IPS DF 4.7 (cell line): ENCODE data around the gene SLC1A2.

Experiments used
- DNase-seq: peaks from one replicate; pipeline ENCODE4 v3.0.0-alpha.2; 2013; ENCODE audit warnings: low spot score; ENCODE audit errors: extremely low read depth

SLC1A2 gene

DNA sequence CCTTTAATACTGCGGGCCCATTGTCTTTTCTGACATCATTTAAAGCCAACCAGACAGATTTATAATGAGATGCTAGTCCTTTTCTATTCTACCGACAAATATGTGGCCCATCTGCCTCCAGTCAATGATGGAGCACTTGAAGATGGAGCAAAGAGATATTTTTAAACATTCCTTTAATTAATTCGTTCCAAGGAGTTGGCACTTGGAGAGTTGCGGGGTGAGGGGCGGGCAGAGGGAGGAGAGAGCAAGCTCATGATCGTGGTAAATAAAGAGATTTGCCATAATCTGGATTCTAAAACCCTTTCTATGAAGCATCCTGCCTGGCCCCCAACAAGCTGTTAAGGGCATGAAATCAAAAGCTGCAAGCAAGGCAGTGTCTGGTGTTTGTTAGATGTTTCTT, 5.0 kb downstream of the SLC1A2 start:
- DNase-seq: no peak

DNA sequence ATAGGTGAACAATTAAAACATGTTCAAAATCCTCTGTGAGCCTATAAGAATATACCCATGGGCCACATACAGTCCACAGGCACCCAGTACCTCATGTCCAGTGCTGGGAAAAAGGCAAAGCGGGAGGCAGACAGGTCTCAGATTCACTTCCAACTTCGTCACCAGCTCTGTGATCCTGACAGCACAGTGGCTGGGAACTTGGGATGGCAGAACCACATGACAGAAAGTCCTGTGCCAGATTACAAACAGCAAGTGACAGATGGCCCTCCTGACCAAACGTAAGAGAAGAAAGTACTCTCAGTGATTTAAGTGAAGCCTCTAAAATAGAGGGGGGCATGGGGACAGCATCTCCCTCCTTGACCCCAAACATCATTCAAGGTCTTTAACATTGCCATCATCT, 5.8 kb downstream of the SLC1A2 start:
- DNase-seq: no peak

GRCh38 chr11:35412285-35412684, 7.1 kb downstream of the SLC1A2 start:
- DNase-seq: no peak

- DNase-seq: no peak
These were observed 12.3 kb downstream of the SLC1A2 start for GRCh38 chr11:35407041-35407440.

DNA sequence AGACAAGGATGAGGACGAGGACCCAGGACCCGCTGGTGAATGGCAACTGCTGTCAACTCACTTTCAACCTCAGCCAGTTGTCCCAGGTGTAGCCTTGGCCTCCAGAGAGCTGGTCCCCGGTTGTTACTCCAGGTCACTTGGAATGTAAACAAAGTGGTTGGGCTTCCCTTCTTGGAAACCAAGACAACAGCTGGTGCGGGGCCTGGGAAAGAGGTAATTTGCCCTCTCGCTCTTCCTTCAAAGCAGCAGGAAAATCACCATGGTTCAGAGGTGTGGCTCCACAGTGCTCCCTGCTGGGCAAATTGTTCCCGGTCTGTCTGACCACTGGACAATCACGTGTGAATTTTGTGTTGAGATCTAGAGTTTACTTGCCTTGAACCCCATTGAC, 15.0 kb downstream of the SLC1A2 start:
- peak; percentile 38 for DNase-seq

DNA sequence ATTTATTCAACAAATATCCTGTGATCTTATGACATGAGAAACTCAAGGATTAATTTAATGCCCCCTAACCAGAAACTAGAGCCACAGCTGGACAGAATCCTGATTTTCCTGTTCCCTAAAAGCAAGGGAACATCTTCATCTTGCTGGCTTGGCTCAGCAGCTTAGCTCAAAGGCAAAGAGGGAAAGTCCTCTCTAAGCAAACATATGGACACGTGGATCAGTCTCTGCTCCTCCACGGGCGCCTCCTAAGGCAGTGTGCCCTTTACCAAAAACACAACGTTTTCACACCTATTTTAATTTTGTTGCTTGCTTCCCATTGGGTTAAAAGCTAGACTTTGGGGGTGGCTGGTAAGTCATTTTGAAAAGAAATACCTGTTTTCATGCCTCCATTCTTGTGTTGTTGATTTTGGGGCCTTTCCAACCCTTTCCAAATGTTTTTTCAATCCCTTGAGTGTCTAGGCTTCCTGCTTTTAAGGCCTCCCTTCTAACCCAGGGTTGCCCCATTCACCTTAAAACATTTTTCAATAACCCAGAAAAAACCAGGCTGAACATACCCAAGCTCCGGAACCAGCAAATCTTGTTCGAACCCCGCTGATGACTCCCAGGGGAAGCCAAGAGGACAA, 15.5 kb downstream of the SLC1A2 start:
- no peak for DNase-seq

GRCh38 chr11:35402751-35403660, 16.4 kb downstream of the SLC1A2 start:
- DNase-seq: no peak

DNA sequence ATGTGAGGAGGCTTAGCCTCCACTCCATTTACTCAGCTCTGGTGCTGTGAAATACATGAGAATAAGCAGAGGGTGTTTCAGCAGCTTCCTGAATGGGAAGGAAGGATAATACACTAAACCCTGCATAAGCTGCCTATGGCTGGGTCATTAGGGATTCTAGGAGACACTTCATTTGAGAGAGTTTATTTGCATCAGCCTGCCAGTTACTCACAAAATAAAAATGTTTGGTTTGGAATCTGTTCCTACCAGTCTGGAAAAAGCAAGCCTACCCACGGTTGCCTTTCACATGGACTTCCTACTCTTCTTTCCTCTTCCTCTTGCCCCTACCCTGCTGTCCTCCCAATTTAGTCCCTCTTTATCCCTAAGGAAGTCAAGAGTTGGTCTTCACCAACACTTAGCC, 20.5 kb downstream of the SLC1A2 start:
- DNase-seq: no peak

- no peak for DNase-seq
These were observed 24.4 kb downstream of the SLC1A2 start for GRCh38 chr11:35394941-35395340.

GRCh38 chr11:35393098-35393497, 26.3 kb downstream of the SLC1A2 start:
- no peak for DNase-seq

DNA sequence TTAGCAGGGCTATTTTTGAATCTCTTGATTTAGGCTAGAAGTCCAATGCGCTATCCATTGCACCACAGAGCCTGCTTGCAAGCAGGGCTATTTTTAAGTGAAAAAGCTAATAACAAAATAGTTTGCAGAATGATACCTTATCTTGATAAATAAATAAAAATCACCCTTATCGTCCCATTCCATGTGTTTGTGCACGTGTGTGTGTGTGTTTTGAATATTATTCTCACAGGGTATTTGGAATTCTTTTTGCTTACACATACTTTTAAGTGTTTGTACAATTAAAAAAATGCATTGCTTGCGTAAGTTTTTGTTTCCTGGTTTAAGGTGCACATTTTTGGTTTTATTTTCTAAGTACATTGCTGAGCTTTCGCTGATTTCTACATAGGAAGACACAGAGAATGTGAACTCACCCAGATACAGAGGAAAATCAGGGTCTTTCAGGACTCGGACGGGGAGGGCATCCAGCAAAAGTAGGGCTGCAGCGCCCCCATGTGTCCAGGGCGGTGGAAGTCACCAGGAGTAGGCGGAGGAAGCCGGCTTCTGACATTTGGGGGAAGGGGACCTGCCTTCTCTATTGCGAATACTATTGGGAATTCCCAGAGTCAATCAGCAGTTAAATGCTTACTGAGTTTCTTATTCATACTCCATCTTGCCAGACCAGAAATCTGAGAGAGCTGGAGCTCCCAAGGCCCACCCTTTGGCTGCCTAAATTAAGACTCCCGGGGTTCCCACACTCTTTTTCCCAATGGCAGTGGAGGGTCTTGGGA, 27.3 kb downstream of the SLC1A2 start:
- peak; percentile 33 for DNase-seq

DNA sequence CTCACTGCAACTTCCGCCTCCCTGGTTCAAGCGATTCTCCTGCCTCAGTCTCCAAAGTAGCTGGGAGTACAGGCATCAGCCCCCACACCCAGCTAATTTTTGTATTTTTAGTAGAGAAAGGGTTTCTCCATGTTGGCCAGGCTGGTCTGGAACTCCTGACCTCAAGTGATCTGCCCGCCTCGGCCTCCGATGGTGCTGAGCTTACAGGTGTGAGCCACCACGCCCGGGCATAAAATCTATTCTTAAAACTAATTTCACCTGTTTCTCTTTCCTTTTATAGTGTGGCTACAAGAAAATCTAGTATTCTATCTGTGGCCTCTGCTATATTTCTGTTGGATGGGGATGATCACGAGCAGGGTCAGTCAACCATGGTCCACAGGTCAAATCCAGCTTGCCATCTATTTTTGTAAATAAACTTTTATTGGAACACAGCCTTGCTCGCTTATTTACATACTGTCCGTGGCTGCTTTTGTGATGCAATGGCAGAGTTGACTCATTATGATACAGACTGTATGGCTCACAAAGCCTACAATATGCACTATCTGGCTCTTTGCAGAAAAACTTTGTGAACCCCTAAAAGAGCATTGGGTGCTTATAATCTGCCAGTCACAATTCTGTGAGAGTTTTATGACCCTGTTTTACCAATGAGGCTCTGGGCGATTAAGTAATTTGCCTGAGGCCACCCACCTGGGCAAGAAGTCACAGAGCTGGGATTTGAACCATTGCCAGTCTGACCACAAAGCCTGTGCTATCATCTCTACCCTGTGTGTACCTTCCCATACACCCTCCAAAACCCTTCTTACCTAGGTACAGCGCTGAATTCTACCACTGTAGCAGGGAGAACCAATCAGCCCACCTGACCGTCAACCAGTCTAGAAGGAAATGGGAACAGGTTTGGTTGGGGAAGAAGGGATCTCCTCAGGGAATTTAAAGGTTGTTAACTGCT, 28.3 kb downstream of the SLC1A2 start:
- no peak for DNase-seq

- DNase-seq: no peak
These were observed 29.4 kb downstream of the SLC1A2 start for GRCh38 chr11:35389897-35390465.

DNA sequence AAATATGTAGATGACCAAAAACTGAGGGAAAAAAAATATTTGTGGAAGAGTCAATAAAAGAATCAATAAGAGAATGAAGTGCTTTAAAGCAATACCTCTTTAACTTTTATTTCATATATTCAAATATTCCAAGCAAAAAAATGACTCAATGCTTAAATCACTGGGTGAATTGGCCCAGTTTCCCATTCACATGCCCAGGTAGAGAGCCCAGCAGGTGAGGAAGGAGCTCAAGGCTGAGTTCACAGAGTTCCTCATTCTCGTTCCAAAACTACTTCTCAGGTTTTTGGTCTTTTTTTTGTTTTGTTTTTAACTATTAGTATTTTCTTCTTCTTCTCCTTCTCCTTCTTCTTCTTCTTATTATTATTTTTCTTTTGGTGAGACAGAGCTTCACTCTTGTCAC, 30.2 kb downstream of the SLC1A2 start:
- DNase-seq: no peak

- DNase-seq: no peak
These were observed 31.3 kb downstream of the SLC1A2 start for GRCh38 chr11:35388061-35388460.

DNA sequence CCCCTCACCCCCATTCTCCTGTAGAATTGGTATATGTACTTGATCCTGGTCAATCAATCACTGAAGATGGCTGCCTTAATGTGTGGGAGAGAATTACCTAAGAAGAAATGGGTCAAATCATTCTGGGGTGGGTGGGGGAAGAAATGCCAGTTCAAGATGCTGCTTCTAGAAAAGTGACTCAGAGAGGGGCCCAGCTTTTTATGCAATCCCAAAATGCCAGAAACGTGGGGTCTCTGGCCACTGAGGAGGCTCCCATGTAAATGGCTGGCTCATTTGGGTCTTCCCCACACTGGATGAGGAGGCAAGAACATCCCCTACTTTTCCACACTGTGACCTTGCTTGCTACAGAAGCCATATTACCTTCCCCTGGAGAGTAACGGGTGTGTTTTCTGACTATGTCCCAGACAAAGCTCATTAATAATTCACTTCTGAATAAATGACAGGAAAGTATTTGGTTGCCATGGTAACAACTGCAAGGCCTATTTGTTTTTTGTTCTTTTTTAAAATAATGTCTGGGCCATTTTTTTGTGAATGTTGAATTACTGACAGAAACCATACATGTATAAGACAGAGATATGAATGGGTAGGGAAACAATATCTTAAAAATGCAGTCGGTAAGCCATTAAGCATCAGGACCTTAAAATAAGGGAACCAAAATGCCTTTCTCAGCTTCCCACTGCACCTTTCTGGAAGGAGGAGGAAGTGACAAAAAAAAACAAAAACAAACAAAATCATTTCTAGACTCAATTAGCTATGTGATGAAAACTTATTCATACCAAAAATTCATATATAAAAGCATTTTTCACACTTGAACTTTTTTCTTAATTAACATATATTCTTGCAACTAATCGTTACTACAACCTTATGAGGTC, 32.0 kb downstream of the SLC1A2 start:
- DNase-seq: no peak

DNA sequence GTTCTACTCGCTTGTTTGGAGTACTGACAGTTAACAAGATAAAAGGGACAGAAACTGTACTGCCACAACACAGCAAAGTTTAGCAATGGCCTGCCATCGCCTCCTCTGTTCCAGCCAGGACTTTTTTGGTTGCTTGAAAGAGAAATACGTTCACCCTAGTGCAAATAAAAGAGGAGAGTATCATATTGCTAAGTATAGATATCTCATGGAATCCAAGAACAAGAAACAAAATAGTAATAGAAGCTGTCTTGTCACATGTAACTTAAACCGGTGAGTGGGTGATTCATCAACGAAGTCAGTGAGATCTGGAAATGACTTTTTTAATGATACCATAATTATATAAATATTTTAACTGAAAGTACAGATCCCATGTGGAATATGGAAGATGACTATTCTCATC, 35.4 kb downstream of the SLC1A2 start:
- DNase-seq: no peak

DNA sequence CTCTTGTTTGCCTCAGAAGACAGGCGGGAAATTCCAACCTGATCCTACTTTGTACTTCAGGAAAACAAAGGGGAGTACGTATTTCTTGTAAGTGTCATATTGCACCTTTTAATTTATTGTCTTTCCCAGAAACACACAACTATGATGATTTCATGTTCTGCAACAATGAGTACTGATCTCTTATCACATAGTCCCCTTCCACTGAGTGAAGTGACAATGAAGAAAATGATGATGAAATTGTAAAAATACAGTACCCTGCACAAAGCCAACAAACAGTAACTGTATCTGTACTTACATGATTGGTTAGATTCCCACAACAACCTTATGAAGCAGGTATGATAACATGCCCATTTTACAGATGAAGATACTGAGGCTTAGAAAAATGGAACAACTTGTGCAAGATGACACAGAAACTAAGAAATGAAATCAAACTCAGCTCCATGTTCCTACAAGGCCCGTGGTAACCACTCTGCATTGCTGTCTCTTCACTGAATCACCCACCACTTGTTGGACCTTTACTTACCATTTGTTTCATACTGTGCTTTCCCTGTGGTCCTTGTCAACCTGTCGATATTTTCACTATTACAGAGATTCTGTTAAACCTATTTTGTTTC, 37.5 kb downstream of the SLC1A2 start:
- DNase-seq: no peak

DNA sequence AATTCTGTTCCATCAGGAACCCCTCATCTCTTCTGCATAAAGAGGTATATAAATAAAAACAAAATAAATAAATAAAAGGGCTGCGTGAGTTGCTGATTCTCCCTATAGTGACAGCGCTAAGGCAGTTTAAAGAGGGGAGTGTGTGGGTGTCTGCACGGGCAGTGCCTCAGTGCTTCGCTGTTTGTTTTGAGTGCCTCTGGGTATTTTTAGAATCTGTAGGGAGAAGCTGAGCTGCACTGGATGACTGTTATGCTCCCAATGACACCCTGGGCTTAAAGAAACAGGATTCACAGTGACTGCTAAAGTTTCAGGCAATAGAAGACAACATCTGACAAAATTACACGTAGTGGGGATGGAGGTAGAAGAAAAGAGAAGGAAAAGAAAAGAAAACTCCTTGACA, 38.8 kb downstream of the SLC1A2 start:
- no peak for DNase-seq
